Esophagus squamous epithelium (tissue), 5 donors: ENCODE results near the gene NUP98. TPM values are rescaled to one million over a fixed set of nuclear protein-coding genes. Genes with fewer than 3 reads are reported as not detected.

Experiments
- DNase-seq: peaks from one replicate; lab custom pipeline; 2025; lab: John Stamatoyannopoulos, UW
- H3K27ac ChIP-seq, 4 donors: fragments of 200-600 bp; sonication (generic); one replicate each; pipeline ENCODE4 v1.5.1; 2016 to 2019; ENCODE audit warnings: mild to moderate bottlenecking in 1 of 4
- H3K27me3 ChIP-seq, 4 donors: fragments of 200-600 bp; sonication (generic); 1 replicate in 3 of 4; 2 replicates in 1 of 4; pipeline versions ENCODE4 v1.5.1 to v1.6.0; 2017 to 2021; ENCODE audit warnings: antibody characterized with exemption in 1 of 4
- H3K36me3 ChIP-seq, 3 donors: fragments of 200-600 bp; sonication (generic); one replicate each; pipeline ENCODE4 v1.5.1; 2016 to 2019
- H3K4me1 ChIP-seq, 3 donors: fragments of 200-600 bp; sonication (generic); one replicate each; pipeline ENCODE4 v1.5.1; 2017 to 2019
- H3K4me3 ChIP-seq, 4 donors: fragments of 200-600 bp; sonication (generic); 1 replicate in 3 of 4; 2 replicates in 1 of 4; pipeline ENCODE4 v1.5.1; 2016 to 2019; ENCODE audit warnings: mild to moderate bottlenecking in 2 of 4, moderate library complexity in 1 of 4
- H3K9me3 ChIP-seq, 3 donors: fragments of 200-600 bp; sonication (generic); one replicate each; pipeline ENCODE4 v1.5.1; 2016 to 2019
- POLR2A ChIP-seq, 4 donors: fragments of 450-650 bp; IDR thresholded peaks; one replicate each; pipeline ENCODE4 v1.6.1; 2017; ENCODE audit warnings: antibody characterized with exemption in 4 of 4, mild to moderate bottlenecking in 4 of 4, moderate library complexity in 3 of 4
- WGBS, 2 donors: methylation state at CpG; one replicate each; pipeline ENCODE4 v1.1.5; 2018; 5-methylcytosine and 5-hydroxymethylcytosine counted together
- intact Hi-C: fragments of 100-400 bp; cut with DNase I; formaldehyde crosslinking; loops from one replicate; pipeline ENCODE4 v1.15.0; 2022
- total RNA-seq, 4 donors: library from RNA; depleted of rRNA; stranded (reverse); fragments of >200 nt; gene quantifications; one replicate each; pipeline ENCODE4 v1.1.0, GENCODE V29; 2016
- TF ChIP-seq, protein P1 (sequence below), 6 experiments: fragments of 450-650 bp in 4 of 6; fragments of 200-600 bp in 2 of 6; sonication (generic) in 2 of 6; IDR thresholded peaks; one replicate each; pipeline ENCODE4 v1.5.1; 2016 to 2019; ENCODE audit warnings: antibody characterized with exemption in 6 of 6, mild to moderate bottlenecking in 4 of 6, moderate library complexity in 4 of 6
- donor health status: DM: yes; HTN: yes; CAD: no.

Gene NUP98
- total RNA-seq, 4 donors from 2014 or later, result 54.2 to 110 (median 79.2) TPM

DNA sequence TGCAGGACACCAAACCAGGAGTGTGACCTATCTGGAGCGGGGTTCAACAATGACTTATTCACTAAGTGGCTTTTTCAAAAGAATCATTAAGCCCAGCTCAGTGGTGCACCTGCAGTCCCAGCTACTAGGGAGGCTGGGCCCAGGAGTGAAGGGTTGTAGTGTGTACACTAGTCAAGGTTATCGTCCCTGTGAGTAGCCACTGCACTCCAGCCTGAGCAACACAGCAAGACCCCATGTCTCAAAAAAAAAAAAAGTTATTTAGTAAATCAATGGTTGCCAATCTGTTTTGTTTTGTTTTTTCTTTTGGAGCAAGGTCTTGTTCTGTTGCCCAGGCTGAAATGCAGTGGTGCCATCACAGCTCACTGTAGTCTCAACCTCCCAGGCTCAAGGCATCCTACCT is 35.5 kb upstream of the NUP98 start:
- 87 to 100% methylated on average over 2 of the region's 2 CpGs for WGBS, 2 donors
- Histone ChIP-seq H3K4me3 (no peak overlapping the region), H3K27me3 (no peaks in the 10 kb centered on the region), H3K27ac (peak overlapping the region in 3 of 4 donors; percentile 2 to 43 (median 11)), H3K36me3 (peaks cover 0 to 63% (median 11%) of the 10 kb centered on the region in 3 donors), H3K4me1 (peaks cover 20 to 73% (median 53%) of the 10 kb centered on the region in 3 donors), H3K9me3 (no peaks in the 10 kb centered on the region)
- TF ChIP-seq POLR2A (IDR thresholded peaks at IDR 0.05), result no peak
- TF ChIP-seq, protein P1, sequence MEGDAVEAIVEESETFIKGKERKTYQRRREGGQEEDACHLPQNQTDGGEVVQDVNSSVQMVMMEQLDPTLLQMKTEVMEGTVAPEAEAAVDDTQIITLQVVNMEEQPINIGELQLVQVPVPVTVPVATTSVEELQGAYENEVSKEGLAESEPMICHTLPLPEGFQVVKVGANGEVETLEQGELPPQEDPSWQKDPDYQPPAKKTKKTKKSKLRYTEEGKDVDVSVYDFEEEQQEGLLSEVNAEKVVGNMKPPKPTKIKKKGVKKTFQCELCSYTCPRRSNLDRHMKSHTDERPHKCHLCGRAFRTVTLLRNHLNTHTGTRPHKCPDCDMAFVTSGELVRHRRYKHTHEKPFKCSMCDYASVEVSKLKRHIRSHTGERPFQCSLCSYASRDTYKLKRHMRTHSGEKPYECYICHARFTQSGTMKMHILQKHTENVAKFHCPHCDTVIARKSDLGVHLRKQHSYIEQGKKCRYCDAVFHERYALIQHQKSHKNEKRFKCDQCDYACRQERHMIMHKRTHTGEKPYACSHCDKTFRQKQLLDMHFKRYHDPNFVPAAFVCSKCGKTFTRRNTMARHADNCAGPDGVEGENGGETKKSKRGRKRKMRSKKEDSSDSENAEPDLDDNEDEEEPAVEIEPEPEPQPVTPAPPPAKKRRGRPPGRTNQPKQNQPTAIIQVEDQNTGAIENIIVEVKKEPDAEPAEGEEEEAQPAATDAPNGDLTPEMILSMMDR (IDR thresholded peaks at IDR 0.05), result no peak
- intact Hi-C loops, result no loop called here
- no peak for DNase-seq

DNA sequence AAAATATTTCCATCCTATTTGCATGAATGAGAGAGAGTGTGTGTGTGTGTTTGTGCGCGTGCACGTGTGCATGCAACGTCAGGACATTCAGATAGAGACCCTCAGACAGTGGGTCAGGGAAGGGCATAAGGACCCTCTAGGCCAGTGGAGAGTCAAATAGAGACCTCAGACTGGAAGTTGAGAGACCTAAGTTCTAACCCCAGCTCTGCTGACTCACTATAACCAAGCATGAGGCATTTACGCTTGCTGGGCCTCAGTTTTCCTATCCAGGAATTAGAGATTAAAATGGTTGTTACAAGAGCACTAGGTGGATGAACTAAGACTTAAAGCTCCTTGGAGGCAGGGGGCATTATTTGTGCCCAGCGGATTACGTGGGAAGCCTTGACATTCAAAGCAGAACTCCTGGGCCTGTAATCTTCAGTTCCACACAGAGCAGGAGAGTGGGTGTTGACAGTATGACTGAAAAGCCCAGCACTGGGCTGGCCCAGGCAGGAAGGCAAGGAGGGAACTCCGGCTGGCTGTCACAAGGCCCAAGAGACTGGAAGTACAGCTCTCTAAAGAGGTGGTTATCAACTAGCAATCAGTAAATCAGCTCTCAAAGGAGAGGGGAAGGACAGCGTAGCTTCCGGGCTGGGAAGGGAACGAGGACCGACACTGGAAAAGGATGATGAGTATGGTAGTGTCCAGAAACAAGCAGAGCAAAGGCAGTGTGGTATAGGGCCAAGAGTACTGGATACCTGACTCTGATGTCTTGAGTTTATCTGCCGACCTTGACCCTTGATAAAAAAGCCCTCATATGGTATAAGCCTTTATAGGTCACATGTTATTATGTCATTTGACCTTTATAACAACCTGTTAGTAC is 34.3 kb upstream of the NUP98 start:
- TF ChIP-seq, protein P1 (IDR thresholded peaks at IDR 0.05), result no peak
- TF ChIP-seq POLR2A (IDR thresholded peaks at IDR 0.05), result no peak
- H3K4me3 ChIP-seq, result no peak overlapping the region
- H3K27ac ChIP-seq, result peak overlapping the region in 3 of 4 donors; percentile 2 to 43 (median 11)
- no peaks in the 10 kb centered on the region for H3K9me3 ChIP-seq
- H3K4me1 ChIP-seq, result peaks cover 13 to 62% (median 43%) of the 10 kb centered on the region in 3 donors
- 74 to 77% methylated on average over 11 to 13 of the region's 13 CpGs for WGBS, 2 donors
- peaks cover 4 to 75% (median 23%) of the 10 kb centered on the region in 3 donors for H3K36me3 ChIP-seq
- no peak for DNase-seq
- intact Hi-C loops, result no loop called here
- H3K27me3 ChIP-seq, result no peaks in the 10 kb centered on the region

DNA sequence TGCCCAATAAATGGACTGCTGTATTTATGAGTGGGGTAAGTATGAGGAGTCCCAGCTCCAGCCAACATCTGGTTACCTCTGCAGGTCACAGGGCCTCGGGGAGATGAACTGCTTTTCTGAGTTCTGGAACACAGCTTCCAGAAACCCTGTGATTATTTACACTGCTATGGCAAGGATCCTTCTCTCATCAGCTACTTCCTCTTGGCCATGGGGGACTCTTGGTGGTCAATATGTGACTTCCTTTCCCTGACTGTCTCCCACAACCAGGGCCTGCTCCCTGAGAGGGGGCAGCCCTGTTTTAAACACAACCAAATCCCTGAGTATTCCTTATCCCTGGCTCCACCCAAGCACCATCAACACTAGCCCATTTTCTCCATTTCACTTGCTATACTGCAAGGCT is 33.4 kb upstream of the NUP98 start:
- Histone ChIP-seq H3K9me3 (no peaks in the 10 kb centered on the region), H3K4me3 (no peak overlapping the region), H3K36me3 (peaks cover 4 to 84% (median 32%) of the 10 kb centered on the region in 3 donors), H3K27ac (peak overlapping the region in 1 of 4 donors; percentile 39), H3K4me1 (peaks cover 11 to 54% (median 35%) of the 10 kb centered on the region in 3 donors), H3K27me3 (no peaks in the 10 kb centered on the region)
- intact Hi-C loops, result no loop called here
- 50 to 60% methylated on average over 1 of the region's 1 CpG for WGBS, 2 donors
- TF ChIP-seq, protein P1 (IDR thresholded peaks at IDR 0.05), result no peak
- no peak for TF ChIP-seq POLR2A (IDR thresholded peaks at IDR 0.05)
- no peak for DNase-seq

DNA sequence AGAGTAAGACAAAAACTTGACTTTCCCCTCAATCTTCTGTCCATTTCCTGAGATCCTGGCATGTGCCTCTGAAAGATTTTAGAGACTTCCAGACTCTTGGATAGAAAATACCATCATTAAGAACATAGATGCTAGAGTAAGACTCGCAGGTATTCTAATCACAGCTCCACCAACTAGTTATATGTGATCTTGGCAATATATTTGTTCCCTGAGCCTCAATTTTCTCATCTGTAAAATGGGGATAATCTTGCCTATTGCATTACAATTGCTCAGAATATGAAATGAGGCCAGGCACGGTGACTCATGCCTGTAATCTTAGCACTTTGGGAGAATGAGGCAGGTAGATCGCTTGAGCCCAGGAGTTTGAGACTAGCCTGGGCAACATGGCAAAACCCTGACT is 32.7 kb upstream of the NUP98 start:
- Histone ChIP-seq H3K27me3 (no peaks in the 10 kb centered on the region), H3K4me1 (peaks cover 6 to 47% (median 29%) of the 10 kb centered on the region in 3 donors), H3K27ac (no peak overlapping the region), H3K4me3 (no peak overlapping the region), H3K36me3 (peaks cover 4 to 90% (median 33%) of the 10 kb centered on the region in 3 donors), H3K9me3 (no peaks in the 10 kb centered on the region)
- intact Hi-C loops, result no loop called here
- TF ChIP-seq POLR2A (IDR thresholded peaks at IDR 0.05), result no peak
- TF ChIP-seq, protein P1 (IDR thresholded peaks at IDR 0.05), result no peak
- DNase-seq, result no peak
- WGBS, 2 donors, result 71 to 75% methylated on average over 3 of the region's 3 CpGs
